Activated CD4-positive, CD25-positive, alpha-beta regulatory T cell (primary cell): ENCODE measurements around the gene ZFC3H1.

Source experiments
- DNase-seq, 4 experiments: peaks; one replicate each; lab custom pipeline; 2025; lab: John Stamatoyannopoulos, UW

The ZFC3H1 gene

GRCh38 chr12:71684081-71684480 lies 20.4 kb upstream of the ZFC3H1 start:
- no peak for DNase-seq

DNA sequence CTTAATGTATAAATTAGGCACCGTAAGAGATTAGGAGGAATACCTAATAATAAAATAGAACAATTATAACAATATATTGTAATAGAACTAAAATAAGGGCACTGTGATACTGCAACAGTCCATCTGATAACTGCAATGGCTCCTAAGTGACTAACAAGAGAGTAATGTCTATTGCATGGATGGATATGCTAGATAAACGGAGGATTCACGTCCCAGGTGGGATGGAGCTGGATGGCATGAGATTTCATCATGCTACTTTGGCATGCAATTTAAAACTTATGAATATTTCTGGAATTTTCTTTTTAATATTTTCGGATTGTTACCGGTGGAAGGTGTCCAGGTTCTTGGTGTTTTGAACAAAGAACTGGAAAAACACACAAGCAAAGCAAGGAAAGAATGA lies 20.0 kb upstream of the ZFC3H1 start:
- DNase-seq: no peak

GRCh38 chr12:71682466-71682865 lies 18.8 kb upstream of the ZFC3H1 start:
- DNase-seq: no peak

- no peak for DNase-seq
These were observed 8.2 kb upstream of the ZFC3H1 start for GRCh38 chr12:71671816-71672215.

- DNase-seq: no peak
These were observed 7.7 kb upstream of the ZFC3H1 start for GRCh38 chr12:71671311-71671710.

- no peak for DNase-seq
These were observed 2.6 kb upstream of the ZFC3H1 start for GRCh38 chr12:71666259-71666658.

DNA sequence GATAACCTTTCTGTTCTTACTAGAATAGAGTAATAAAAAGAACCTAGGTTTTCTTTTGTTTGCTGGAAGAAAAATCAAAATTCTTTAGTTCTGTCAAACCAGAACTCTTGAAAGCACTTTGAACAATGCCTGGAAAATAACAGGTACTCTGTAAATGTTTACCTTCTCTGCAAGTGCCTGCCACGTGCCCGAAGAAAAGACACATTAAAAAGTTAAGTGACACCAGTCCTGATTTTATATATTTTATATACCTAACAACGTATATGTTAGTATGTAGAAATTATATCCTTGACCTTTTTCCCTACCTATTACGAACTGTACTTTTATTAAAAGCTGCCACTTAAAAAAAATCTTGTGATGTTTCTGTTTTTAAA lies 1.4 kb upstream of the ZFC3H1 start:
- DNase-seq: no peak

GRCh38 chr12:71664411-71665089 lies 902 bp upstream of the ZFC3H1 start:
- DNase-seq: peak in 1 of 4 experiments; percentile 51

DNA sequence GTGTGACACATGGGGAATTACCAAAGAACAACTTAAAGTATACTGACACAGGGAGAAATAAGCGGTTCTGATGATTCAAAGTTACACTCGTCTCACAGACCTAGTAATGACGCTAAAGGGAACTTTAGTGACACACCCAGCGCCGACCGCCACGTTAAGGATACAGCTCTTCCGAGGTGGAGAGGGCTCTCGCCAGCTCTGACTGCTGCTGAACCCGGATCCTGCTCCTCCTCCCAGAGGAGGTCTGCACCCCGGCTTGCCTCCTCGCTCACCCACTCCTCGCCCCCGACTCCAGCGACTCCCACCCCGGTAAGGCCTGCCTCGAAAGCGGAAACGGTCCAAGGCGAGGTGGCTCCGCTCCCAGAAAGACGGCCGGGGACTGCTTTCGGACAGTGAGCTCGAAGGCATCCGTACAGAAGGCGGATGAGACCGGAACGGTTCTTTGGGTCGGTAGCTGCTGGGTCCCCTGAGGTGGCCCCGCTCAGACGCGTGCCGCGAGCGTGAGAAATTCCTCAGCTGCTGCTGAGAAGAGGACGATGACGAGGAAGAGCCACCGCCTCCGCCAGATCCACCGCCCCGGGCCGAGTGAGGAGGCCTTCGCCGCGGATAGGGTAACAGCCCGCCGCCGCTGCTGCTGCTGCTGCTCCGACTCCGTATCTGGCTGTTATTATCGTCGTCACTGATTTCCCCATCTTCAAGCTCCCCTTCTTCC lies 643 bp downstream of the ZFC3H1 start:
- peak; percentile 50 to 61 (median 54) for DNase-seq

DNA sequence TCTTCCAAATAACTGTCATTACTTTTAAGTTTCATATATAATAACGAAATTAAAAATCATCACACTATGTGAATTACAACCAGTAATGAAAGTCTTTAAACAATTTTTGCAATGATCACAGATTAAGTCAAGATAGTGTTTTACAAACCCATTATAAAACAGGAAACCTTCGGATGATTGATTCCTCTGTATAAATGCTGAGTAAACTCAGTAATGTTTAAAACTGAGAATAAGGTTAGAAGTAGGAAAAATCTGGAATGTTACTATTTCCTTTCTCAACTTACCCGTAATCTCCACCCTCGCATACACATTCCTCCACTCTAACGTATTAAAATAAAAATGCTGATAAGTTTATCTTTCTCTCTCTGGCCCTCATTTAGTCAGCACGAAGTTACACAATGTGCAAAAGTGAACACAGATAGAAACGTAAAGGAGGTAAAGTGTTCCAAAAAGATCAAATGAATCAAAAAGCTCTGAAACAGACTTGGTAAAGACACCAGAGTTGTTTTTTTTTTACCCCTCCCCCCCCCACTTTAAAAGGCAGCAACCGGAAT lies 1.6 kb downstream of the ZFC3H1 start:
- DNase-seq: no peak

- no peak for DNase-seq
These were observed 6.9 kb downstream of the ZFC3H1 start for GRCh38 chr12:71656740-71657139.

- DNase-seq: no peak
These were observed 7.7 kb downstream of the ZFC3H1 start for GRCh38 chr12:71655907-71656306.

DNA sequence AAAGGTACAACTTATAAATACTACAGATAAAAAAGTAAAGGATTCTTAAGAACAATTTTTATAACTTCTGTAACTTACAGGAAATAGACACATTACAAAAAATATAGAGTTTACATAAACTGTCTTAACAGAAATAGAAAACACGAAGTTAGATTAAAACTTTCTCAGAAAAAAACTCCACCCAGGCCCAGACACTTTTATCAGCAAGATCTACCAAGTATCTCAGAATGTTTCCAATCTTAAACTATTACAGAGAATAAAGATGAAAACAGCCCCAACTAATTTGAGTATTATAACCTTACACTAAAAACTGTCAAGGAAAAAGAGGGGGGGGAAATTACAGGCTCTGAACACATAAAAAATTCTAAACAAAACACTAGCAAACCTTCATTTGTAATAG lies 8.2 kb downstream of the ZFC3H1 start:
- DNase-seq: no peak

DNA sequence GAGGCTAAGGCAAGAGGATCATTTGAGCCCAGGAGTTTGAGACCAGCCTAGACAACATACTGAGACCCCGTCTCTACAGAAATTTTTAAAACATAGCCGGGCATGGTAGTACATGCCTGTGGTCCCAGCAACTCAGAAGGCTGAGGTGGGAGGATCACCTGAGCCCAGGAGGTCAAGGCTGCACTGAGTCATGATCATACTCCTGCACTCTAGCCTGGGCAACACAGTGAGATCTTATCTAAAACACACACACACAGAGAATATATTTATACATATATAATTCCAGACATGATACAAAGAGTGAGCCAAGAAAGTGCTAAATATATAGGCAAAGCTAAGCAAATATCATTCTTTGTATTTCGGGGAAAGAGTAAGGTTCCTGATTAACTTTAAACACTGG lies 9.4 kb downstream of the ZFC3H1 start:
- DNase-seq: no peak

- DNase-seq: no peak
These were observed 10.5 kb downstream of the ZFC3H1 start for GRCh38 chr12:71653137-71653536.

- no peak for DNase-seq
These were observed 11.0 kb downstream of the ZFC3H1 start for GRCh38 chr12:71652656-71653055.

- DNase-seq: no peak
These were observed 14.2 kb downstream of the ZFC3H1 start for GRCh38 chr12:71649401-71649800.

DNA sequence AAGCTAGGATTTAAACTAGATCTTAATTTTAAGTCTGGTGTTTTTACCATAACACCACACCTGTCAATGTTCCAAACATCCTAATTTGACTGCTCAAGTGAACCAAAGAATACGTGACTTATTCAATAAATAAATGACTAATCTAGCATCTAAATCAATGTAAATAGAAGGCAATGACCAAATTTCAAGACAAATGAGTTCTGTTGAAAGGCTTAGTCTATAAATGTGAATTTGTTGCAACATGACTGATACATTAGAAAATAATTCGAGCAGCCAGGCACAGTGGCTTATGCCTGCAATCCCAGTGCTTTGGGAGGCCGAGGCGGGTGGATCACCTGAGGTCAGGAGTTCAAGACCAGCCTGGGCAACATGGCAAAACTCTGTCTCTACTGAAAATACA lies 15.1 kb downstream of the ZFC3H1 start:
- DNase-seq: no peak

GRCh38 chr12:71646512-71646911 lies 17.1 kb downstream of the ZFC3H1 start:
- no peak for DNase-seq

DNA sequence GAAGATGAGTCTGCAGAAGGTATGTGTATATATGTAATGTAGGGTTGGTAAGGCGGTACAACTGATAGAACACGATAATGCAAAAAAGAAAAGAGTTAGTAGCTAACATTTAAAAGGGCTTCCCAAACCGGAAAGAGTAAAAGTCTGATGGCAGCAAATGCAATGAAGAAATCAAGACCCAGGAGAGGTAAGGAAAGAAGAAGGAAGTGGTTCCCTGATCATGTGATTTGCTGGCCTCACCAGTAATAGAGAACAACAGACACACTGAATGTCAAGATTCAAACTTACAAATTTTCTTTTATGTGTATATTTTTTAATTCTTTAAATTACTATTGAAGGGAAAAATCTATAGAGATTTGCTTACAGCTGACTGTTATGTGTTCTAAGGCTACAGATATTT lies 18.4 kb downstream of the ZFC3H1 start:
- no peak for DNase-seq

DNA sequence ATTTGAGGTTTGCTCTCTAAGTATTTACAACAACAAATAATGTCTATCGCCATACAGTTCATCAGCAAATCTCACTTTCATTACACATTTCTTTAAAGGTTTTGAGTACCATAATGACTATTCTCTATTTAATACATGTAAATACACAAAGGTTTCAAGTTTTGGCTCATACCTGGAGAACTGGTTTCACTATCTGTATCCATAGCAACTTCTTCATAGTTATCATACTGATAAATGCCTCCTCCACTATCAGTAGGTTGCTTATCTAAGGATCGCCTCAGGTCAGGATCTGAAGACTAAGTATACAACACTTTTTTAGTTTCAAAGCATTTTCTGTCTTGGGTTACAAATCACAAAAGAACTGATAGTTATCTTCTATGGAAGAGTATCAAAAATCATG lies 21.4 kb downstream of the ZFC3H1 start:
- no peak for DNase-seq

DNA sequence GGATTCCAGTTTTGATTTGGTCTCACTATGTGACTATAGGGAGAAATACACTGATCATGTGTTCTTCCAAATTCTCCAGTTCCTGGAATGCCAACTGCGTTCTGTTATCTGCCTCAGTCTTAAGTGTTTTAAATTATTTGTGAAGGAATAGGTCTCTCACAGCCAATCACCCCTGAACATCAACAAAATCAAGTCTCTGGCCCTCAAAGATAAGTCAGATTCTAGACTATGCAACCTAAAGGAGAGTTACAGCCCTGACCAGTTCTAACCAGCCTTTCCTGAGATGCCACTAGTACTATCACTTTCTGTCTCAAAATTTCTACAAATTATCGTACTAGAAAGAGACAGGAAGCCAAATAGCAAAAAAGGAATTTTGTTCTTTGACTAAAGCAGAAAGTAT lies 22.3 kb downstream of the ZFC3H1 start:
- no peak for DNase-seq

GRCh38 chr12:71640316-71640715 lies 23.3 kb downstream of the ZFC3H1 start:
- no peak for DNase-seq

GRCh38 chr12:71639341-71639760 lies 24.3 kb downstream of the ZFC3H1 start:
- DNase-seq: no peak
